GM19238 (cell line): Measurements from ENCODE around the gene PTPRG.
"Not testable (repeated sequence)": the region's sequence is repeated elsewhere in the genome, so short reads cannot be mapped to it uniquely, and the experiment has no call there.

Experiments
- DNase-seq: peaks from one replicate; pipeline ENCODE4 v3.0.0; 2011; ENCODE audit warnings: low spot score; ENCODE audit not compliant: insufficient read length

The PTPRG gene

GRCh38 chr3:61790411-61790810 lies 229.0 kb downstream of the PTPRG start:
- DNase-seq: no peak

GRCh38 chr3:61793056-61793455 lies 231.7 kb downstream of the PTPRG start:
- no peak for DNase-seq

GRCh38 chr3:61793521-61793920 lies 232.2 kb downstream of the PTPRG start:
- no peak for DNase-seq

DNA sequence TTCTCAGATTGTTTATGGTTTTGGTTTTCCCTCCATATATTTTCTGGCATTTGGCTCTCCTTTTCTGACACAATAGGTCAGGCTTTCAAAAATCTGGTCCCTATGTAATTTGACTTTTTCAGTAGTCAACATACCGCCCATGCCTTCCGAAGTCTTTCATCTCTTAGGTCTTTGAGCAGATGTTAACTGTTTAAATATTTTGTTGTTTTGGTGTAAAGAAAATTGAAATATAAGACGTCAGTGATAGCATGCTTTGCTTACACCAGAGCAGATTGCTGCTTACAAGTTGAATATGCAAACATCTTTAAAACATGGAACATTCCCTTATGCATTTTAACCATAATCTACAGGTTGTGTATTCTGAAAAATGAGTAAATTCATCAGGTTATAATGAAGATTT lies 233.0 kb downstream of the PTPRG start:
- no peak for DNase-seq

GRCh38 chr3:61794961-61795360 lies 233.6 kb downstream of the PTPRG start:
- DNase-seq: no peak

DNA sequence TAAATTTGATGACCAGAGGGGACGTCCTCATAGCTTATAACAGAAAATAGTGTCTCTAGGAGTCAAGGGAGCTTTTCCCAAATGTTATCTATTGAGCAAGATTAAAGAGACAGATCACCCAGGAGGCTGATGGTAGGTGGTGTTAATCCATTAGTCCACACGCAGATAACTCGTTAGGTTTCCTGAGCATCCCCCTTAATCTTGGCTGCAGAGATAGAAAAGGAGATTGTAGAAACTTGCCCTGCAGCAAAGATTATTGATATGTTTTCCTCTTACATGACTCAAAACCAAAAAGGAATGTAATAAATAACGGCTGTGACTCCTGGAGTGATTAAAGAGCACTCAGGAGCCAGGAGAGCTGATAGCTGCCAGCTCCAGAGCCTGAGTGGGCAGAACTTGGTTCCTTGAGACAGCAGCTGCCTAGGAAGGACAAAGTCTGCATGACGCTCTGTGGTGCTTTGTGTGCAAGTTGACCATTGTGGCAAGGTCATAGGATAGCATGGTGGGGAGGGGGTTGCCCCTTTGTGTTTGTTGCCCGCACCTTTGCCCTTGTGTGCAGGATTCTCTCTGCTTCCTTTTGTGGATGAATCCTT lies 234.8 kb downstream of the PTPRG start:
- no peak for DNase-seq

DNA sequence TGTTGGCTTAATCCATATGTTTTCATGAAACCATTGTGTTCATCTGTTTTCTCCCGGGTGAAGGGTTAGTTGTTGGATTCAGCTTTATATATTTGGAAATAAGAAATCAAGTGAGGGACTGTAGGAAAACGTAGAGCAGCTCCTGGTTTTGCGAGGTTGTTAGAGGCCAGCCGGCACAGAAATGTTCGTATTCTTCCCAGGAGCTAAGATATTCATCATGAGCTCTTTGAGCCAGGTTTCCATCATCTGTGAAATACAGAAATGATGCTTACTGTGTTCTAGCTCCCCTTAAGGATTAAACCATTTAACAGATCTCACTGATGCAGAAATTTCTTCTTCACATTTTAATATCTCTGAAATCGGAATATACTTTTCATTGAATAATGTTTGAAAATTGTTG lies 235.5 kb downstream of the PTPRG start:
- DNase-seq: no peak

- DNase-seq: no peak
These were observed 241.4 kb downstream of the PTPRG start for GRCh38 chr3:61802772-61803171.

GRCh38 chr3:61803983-61804382 lies 242.6 kb downstream of the PTPRG start:
- no peak for DNase-seq

- DNase-seq: no peak
These were observed 243.4 kb downstream of the PTPRG start for GRCh38 chr3:61804782-61805181.

GRCh38 chr3:61805510-61806080 lies 244.2 kb downstream of the PTPRG start:
- no peak for DNase-seq

- no peak for DNase-seq
These were observed 245.4 kb downstream of the PTPRG start for GRCh38 chr3:61806810-61807209.

DNA sequence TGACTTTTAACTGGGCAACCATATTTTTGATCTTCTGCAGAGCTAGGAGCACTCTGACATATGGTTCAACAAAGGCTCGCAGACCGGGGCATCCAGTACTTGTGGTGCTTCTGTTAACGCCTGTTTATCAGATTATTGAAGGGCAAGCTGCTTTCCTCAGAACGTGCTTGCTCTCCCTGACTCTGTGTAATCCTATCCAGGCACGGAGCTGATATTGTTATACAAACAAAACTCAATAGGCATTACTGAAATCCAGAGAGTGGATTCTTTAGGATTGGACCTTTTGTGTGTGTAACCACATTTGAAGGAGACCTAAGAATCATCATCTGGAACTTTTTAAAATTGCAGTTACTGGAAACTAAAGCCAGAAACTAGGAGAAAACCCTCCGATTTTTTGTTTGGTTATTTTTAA lies 246.5 kb downstream of the PTPRG start:
- DNase-seq: no peak

- no peak for DNase-seq
These were observed 247.2 kb downstream of the PTPRG start for GRCh38 chr3:61808526-61808925.

- no peak for DNase-seq
These were observed 247.6 kb downstream of the PTPRG start for GRCh38 chr3:61808999-61809398.

- DNase-seq: no peak
These were observed 248.5 kb downstream of the PTPRG start for GRCh38 chr3:61809879-61810278.

GRCh38 chr3:61810953-61811497 lies 249.7 kb downstream of the PTPRG start:
- no peak for DNase-seq

DNA sequence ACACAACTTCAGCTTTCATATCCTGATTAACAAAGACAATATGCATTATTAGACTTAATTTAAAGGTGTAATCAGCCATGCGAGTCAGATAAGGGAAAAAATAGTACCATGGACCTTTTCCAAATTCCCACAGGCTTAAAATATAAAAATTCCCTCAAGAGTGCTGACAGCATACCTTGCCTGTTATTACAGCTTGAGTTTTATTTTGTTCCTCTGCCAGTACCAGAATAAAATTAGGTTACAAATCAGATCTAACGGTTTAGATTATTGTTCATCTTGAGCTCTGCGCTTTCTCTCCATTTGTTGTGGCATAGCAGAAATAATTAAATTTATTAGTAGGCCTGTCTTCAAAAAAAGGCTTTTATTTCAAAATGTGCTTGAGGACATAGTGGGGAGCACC lies 250.3 kb downstream of the PTPRG start:
- DNase-seq: no peak

DNA sequence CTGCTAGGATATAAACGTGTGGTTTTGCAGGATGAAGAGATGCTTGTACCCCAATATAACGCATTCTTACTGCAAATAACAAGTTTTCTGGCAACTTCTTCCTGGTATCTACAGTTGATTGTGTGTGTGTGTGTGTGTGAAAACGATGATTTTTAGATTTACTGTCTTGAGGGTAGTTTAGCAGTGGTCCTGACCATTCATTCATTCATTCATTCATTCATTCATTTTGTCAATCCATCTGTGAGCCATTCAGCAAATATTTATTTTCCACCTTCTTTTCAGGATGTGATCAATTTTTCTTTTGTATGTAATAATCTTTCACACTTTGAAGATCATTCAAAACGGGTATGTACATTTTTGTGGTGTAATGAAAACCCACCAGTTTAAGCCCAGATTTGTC lies 250.7 kb downstream of the PTPRG start:
- no peak for DNase-seq

DNA sequence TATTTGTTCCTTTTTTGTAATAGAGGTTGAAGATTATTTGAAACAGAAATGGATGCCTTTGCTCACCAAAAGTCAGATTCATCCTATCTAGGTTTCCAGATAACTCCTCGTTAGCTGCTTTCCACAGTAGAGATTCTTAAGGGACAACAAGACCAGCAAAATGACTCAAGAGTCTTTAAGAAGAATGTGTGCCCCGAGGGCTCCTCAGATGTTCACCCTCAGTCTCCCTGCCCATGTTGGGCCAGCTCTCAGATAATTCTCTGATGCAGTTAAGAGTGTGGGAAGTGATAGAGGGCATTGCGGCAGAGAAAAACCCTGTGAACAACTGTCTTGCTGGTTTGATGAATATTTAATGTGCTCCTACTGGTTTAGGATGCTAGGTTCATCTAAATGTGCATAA lies 251.1 kb downstream of the PTPRG start:
- DNase-seq: no peak

GRCh38 chr3:61813636-61814035 lies 252.3 kb downstream of the PTPRG start:
- DNase-seq: no peak

DNA sequence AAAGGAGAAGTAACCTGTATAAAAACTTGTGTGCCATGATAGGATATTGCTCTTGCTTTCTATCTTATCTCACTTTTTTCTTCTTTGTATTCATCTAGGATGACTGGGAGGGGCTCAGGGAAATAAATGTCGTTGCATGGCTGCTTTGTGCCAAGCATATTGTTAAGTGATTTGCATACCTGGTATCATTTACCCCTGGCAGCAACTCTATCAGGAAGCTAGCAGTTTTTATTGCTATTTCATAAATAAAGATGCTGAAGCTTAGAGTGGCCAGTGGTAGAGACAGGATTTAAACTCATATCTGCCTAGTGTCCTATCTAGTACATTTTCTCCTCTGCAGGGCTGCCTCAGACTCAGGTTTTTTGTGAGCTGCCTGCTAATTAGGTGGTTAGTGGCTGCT lies 253.3 kb downstream of the PTPRG start:
- no peak for DNase-seq

DNA sequence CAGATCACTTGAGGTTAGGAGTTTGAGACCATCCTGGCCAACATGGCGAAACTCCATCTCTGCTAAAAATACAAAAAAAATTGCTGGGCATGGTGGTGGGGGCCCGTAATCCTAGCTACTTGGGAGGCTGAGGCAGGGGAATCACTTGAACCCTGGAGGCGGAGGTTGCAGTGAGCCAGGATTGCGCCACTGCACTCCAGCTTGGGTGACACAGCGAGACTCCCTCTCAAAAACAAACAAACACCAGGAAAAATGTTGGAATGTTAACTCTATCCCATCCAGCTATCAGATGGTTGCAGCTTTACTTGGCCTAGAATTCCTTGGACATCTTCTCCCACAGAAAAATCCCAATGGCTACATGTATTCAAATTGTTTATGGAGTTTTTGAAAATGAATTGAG lies 254.9 kb downstream of the PTPRG start:
- DNase-seq: not testable (repeated sequence)
